HG03135 (cell line): ENCODE results near the gene GRN.
"Not testable (repeated sequence)": the region's sequence is repeated elsewhere in the genome, so short reads cannot be mapped to it uniquely, and the experiment has no call there.

Experiments
- ATAC-seq: cut with Tn5 transposase; IDR thresholded peaks from one replicate; pipeline ENCODE4 v1.9.1; 2021; ENCODE audit warnings: mild to moderate bottlenecking, moderate library complexity; ENCODE audit not compliant: unreplicated experiment

The GRN gene

GRCh38 chr17:44321246-44322120 lies 23.6 kb upstream of the GRN start:
- ATAC-seq: no peak

- no peak for ATAC-seq
These were observed 22.7 kb upstream of the GRN start for GRCh38 chr17:44322236-44322895.

- no peak for ATAC-seq
These were observed 21.6 kb upstream of the GRN start for GRCh38 chr17:44323359-44324091.

- no peak for ATAC-seq
These were observed 21.0 kb upstream of the GRN start for GRCh38 chr17:44324092-44324570.

GRCh38 chr17:44324571-44325275 lies 20.4 kb upstream of the GRN start, which contains the start of gene SLC25A39:
Gene SLC25A39, minus strand, starts transcription at chr17:44324823. Its CDS starts 1,261 bp downstream, at chr17:44323562.
- peak; percentile 69 for ATAC-seq

- peak; percentile 43 for ATAC-seq
These were observed 18.1 kb upstream of the GRN start for GRCh38 chr17:44326861-44327444.

GRCh38 chr17:44327715-44328449 lies 17.2 kb upstream of the GRN start:
- no peak for ATAC-seq

- ATAC-seq: not testable (repeated sequence)
These were observed 15.6 kb upstream of the GRN start for GRCh38 chr17:44329516-44329915.

GRCh38 chr17:44330263-44330662 lies 14.8 kb upstream of the GRN start:
- not testable (repeated sequence) for ATAC-seq

- no peak for ATAC-seq
These were observed 13.8 kb upstream of the GRN start for GRCh38 chr17:44331249-44331760.

- ATAC-seq: no peak
These were observed 11.7 kb upstream of the GRN start for GRCh38 chr17:44333371-44333770.

GRCh38 chr17:44334315-44334714 lies 10.8 kb upstream of the GRN start:
- no peak for ATAC-seq

- ATAC-seq: no peak
These were observed 10.4 kb upstream of the GRN start for GRCh38 chr17:44334727-44335126.

- ATAC-seq: no peak
These were observed 9.5 kb upstream of the GRN start for GRCh38 chr17:44335564-44335963.

GRCh38 chr17:44335968-44336367 lies 9.1 kb upstream of the GRN start:
- no peak for ATAC-seq

GRCh38 chr17:44338702-44339101 lies 6.4 kb upstream of the GRN start:
- no peak for ATAC-seq

GRCh38 chr17:44340553-44340952 lies 4.5 kb upstream of the GRN start:
- not testable (repeated sequence) for ATAC-seq

GRCh38 chr17:44343510-44344209 lies 1.4 kb upstream of the GRN start:
- ATAC-seq: no peak
